ENCODE results near the gene IFI16.

DNA sequence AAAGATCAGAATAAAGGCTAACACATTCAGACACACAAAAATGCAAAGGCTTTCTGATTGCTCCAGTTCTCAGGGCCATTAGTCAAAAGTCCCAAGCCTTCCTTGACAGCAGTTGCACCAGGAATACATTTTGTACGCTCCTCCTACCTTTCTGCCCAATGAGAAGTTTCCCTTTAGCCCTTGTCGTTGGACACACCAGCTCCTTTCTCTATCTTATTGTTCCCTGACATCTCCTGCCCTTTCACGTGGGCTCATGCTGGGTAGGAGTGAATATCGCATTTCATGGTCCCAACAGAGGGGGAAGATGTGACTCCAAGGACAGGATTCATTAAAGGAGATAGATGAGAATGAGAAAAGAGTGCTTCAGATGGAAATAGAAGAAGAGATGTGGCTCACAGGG is 33.5 kb upstream of the IFI16 start:
- no peak for TF ChIP-seq L3MBTL2 (conservative IDR thresholded peaks at IDR 0.05)
- TF ChIP-seq BHLHE40 (IDR thresholded peaks at IDR 0.05; ENCODE audit: borderline replicate concordance) = no peak
- TF ChIP-seq SP1 (IDR thresholded peaks at IDR 0.05) = no peak
- no peak for TF ChIP-seq FOXM1 (IDR thresholded peaks at IDR 0.05; ENCODE audit: borderline replicate concordance)
- no peak for TF ChIP-seq SUZ12 (IDR thresholded peaks at IDR 0.05)
- TF ChIP-seq, protein P1, sequence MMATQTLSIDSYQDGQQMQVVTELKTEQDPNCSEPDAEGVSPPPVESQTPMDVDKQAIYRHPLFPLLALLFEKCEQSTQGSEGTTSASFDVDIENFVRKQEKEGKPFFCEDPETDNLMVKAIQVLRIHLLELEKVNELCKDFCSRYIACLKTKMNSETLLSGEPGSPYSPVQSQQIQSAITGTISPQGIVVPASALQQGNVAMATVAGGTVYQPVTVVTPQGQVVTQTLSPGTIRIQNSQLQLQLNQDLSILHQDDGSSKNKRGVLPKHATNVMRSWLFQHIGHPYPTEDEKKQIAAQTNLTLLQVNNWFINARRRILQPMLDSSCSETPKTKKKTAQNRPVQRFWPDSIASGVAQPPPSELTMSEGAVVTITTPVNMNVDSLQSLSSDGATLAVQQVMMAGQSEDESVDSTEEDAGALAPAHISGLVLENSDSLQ (IDR thresholded peaks at IDR 0.05) = no peak
- TF ChIP-seq FOXK2 (IDR thresholded peaks at IDR 0.05) = no peak

All from HEK293T (cell line).